H1 (cell line): Measurements from ENCODE around the gene DIDO1. TPM values are rescaled to one million over a fixed set of nuclear protein-coding genes. Genes with fewer than 3 reads are reported as not detected.

ENCODE experiments used
- CTCF ChIA-PET: fragments of 300-600 bp; sonication (Branson Sonifier 250); formaldehyde crosslinking; loops from one replicate; lab custom pipeline; 2021; ENCODE audit not compliant: partially characterized antibody; lab: Charles Lee
- POLR2A ChIA-PET: fragments of 300-600 bp; sonication (Branson Sonifier 250); formaldehyde crosslinking; loops from one replicate; lab custom pipeline; 2021; ENCODE audit warnings: inconsistent platforms; ENCODE audit not compliant: partially characterized antibody; lab: Charles Lee
- DNase-seq, 2 experiments: peaks; one replicate each; pipeline versions ENCODE4 v3.0.0 to v3.0.0-alpha.2; 2010 to 2022; ENCODE audit warnings: low spot score in 2 of 2, low read depth in 1 of 2, mixed read lengths in 1 of 2
- FAIRE-seq: peaks from 2 replicates; lab custom pipeline; 2011; peaks lifted over from hg19 to GRCh38; lab: Jason Lieb, UNC
- H2AFZ ChIP-seq: 2 replicates; pipeline ENCODE4 v1.8.1; 2012; ENCODE audit warnings: low read length, inconsistent platforms
- H2AK5ac ChIP-seq: 2 replicates; pipeline ENCODE4 v1.6.1; 2013; ENCODE audit warnings: low read depth, low read length
- H2BK120ac ChIP-seq: replicated peaks from 2 replicates; pipeline ENCODE3; 2013; ENCODE audit warnings: low read depth, low read length, inconsistent platforms
- H2BK12ac ChIP-seq: 2 replicates; pipeline ENCODE4 v1.6.1; 2013; ENCODE audit warnings: low read depth, low read length
- H2BK15ac ChIP-seq: 2 replicates; pipeline ENCODE4 v1.6.1; 2013; ENCODE audit warnings: low read length
- H2BK20ac ChIP-seq: 2 replicates; pipeline ENCODE4 v1.6.1; 2013; ENCODE audit warnings: low read length
- H2BK5ac ChIP-seq: 2 replicates; pipeline ENCODE4 v1.6.1; 2013; ENCODE audit warnings: low read depth, low read length
- H3K14ac ChIP-seq: 2 replicates; pipeline ENCODE4 v1.6.1; 2013; ENCODE audit warnings: inconsistent platforms; ENCODE audit not compliant: insufficient read length
- H3K18ac ChIP-seq: 2 replicates; pipeline ENCODE4 v1.6.1; 2013; ENCODE audit warnings: low read length; ENCODE audit errors: extremely low read depth
- H3K23ac ChIP-seq: 2 replicates; pipeline ENCODE4 v1.6.1; 2013; ENCODE audit warnings: inconsistent platforms; ENCODE audit not compliant: insufficient read length
- H3K23me2 ChIP-seq: 2 replicates; pipeline ENCODE4 v1.6.1; 2013; ENCODE audit warnings: low read depth, low read length
- H3K27ac ChIP-seq: 2 replicates; pipeline ENCODE4 v1.6.1; 2011; ENCODE audit warnings: low read depth, low read length, inconsistent platforms
- H3K27me3 ChIP-seq, 4 experiments: replicated peaks in 1 of 4; 1 replicate in 1 of 4; 2 replicates in 3 of 4; pipeline versions ENCODE4 v1.6.1 to v1.8.1; 2011 to 2013; ENCODE audit warnings: low read length in 3 of 4, mild to moderate bottlenecking in 3 of 4, inconsistent platforms in 2 of 4, mixed read lengths in 2 of 4, moderate library complexity in 1 of 4; ENCODE audit not compliant: control insufficient read depth in 3 of 4, insufficient read depth in 3 of 4; ENCODE audit errors: extremely low read depth in 1 of 4
- H3K36me3 ChIP-seq, 4 experiments: 2 replicates each; pipeline versions ENCODE4 v1.6.1 to v1.8.1; 2011 to 2013; ENCODE audit warnings: mild to moderate bottlenecking in 4 of 4, low read length in 3 of 4, moderate library complexity in 2 of 4, control low read depth in 1 of 4, inconsistent platforms in 1 of 4; ENCODE audit not compliant: insufficient read depth in 4 of 4, control insufficient read depth in 2 of 4
- H3K4ac ChIP-seq: replicated peaks from 2 replicates; pipeline ENCODE3; 2013; ENCODE audit warnings: low read length, low read depth, mixed read lengths, inconsistent platforms; ENCODE audit not compliant: insufficient read length
- H3K4me1 ChIP-seq, 4 experiments: replicated peaks in 1 of 4; 1 replicate in 1 of 4; 2 replicates in 3 of 4; pipeline versions ENCODE4 v1.6.1 to v1.8.1; 2011 to 2013; ENCODE audit warnings: low read length in 3 of 4, inconsistent platforms in 2 of 4, mixed read lengths in 1 of 4; ENCODE audit not compliant: insufficient read depth in 4 of 4, control insufficient read depth in 3 of 4
- H3K4me2 ChIP-seq, 2 experiments: 2 replicates each; pipeline versions ENCODE4 v1.6.1 to v1.8.1; 2011 to 2013; ENCODE audit warnings: low read depth in 2 of 2, low read length in 2 of 2, control low read depth in 1 of 2, inconsistent platforms in 1 of 2, mild to moderate bottlenecking in 1 of 2; ENCODE audit not compliant: insufficient read depth in 1 of 2
- H3K4me3 ChIP-seq, 4 experiments: fragments of 200-600, 300-600 bp in 1 of 4; sonication (generic), shearing (Covaris generic), sonication (Bioruptor Twin) in 1 of 4; 2 replicates each; pipeline versions ENCODE4 v1.5.1 to v1.8.1; 2011 to 2016; ENCODE audit warnings: low read length in 4 of 4, low read depth in 3 of 4, control low read depth in 2 of 4, inconsistent platforms in 2 of 4, mild to moderate bottlenecking in 2 of 4, mixed read lengths in 1 of 4, moderate library complexity in 1 of 4; ENCODE audit not compliant: insufficient read depth in 2 of 4; ENCODE audit errors: extremely low read depth in 1 of 4
- H3K56ac ChIP-seq: replicated peaks from 2 replicates; pipeline ENCODE3; 2013; ENCODE audit warnings: low read depth, mild to moderate bottlenecking, mixed read lengths, low read length, inconsistent platforms; ENCODE audit not compliant: insufficient read length
- H3K79me1 ChIP-seq: 2 replicates; pipeline ENCODE4 v1.6.1; 2013; ENCODE audit warnings: low read depth, low read length, control low read depth
- H3K79me2 ChIP-seq, 2 experiments: 2 replicates each; pipeline versions ENCODE4 v1.6.1 to v1.8.1; 2012 to 2013; ENCODE audit warnings: low read length in 2 of 2, mild to moderate bottlenecking in 2 of 2, inconsistent platforms in 1 of 2; ENCODE audit not compliant: insufficient read depth in 2 of 2, control insufficient read depth in 1 of 2
- H3K9ac ChIP-seq, 4 experiments: replicated peaks in 1 of 4; 1 replicate in 1 of 4; 2 replicates in 3 of 4; pipeline versions ENCODE4 v1.6.1 to v1.8.1; 2011 to 2013; ENCODE audit warnings: low read depth in 3 of 4, low read length in 3 of 4, control low read depth in 2 of 4, mild to moderate bottlenecking in 2 of 4, moderate library complexity in 2 of 4, inconsistent platforms in 1 of 4; ENCODE audit errors: extremely low read depth in 1 of 4
- H3K9me3 ChIP-seq, 2 experiments: 2 replicates each; pipeline versions ENCODE4 v1.6.1 to v1.8.1; 2012 to 2013; ENCODE audit warnings: mild to moderate bottlenecking in 2 of 2, moderate library complexity in 2 of 2, control low read depth in 1 of 2, inconsistent platforms in 1 of 2, low read depth in 1 of 2, low read length in 1 of 2, mixed read lengths in 1 of 2; ENCODE audit not compliant: insufficient read depth in 2 of 2
- H4K20me1 ChIP-seq, 2 experiments: replicated peaks in 1 of 2; 2 replicates each; pipeline versions ENCODE3 to v1.8.1; 2011 to 2013; ENCODE audit warnings: inconsistent platforms in 2 of 2, low read length in 2 of 2, mild to moderate bottlenecking in 1 of 2; ENCODE audit not compliant: insufficient read depth in 2 of 2, control insufficient read depth in 1 of 2
- H4K5ac ChIP-seq: 2 replicates; pipeline ENCODE4 v1.6.1; 2013; ENCODE audit warnings: low read length, low read depth, mixed read lengths, inconsistent platforms; ENCODE audit not compliant: insufficient read length
- H4K8ac ChIP-seq: 2 replicates; pipeline ENCODE4 v1.8.0; 2013; ENCODE audit warnings: mild to moderate bottlenecking, moderate library complexity, low read length, inconsistent platforms; ENCODE audit not compliant: insufficient read depth; ENCODE audit errors: extremely low read depth
- H4K91ac ChIP-seq: replicated peaks from 2 replicates; pipeline ENCODE3; 2013; ENCODE audit warnings: low read length, mixed read lengths, inconsistent platforms; ENCODE audit not compliant: insufficient read length
- HDAC2 ChIP-seq, 2 experiments: fragments of 300-600 bp in 1 of 2; sonication (generic) in 1 of 2; IDR thresholded peaks; 2 replicates each; pipeline ENCODE4 v1.6.1; 2011 to 2012; ENCODE audit warnings: low read depth in 2 of 2, low read length in 2 of 2, mild to moderate bottlenecking in 2 of 2, moderate library complexity in 2 of 2, borderline replicate concordance in 1 of 2, inconsistent platforms in 1 of 2
- WGBS, 2 experiments: shearing (Covaris generic) in 1 of 2; methylation state at CpG; one replicate each; pipeline versions ENCODE4 v1.1.6 to v1.1.7; 2013 to 2015; ENCODE audit warnings: low lambda C conversion rate in 2 of 2, mixed read lengths in 2 of 2, inconsistent platforms in 1 of 2, low coverage in 1 of 2, missing lambda C conversion rate in 1 of 2; ENCODE audit not compliant: insufficient replicate concordance in 2 of 2, insufficient coverage in 1 of 2, insufficient read length in 1 of 2; ENCODE audit errors: extremely low coverage in 1 of 2, missing lambda C conversion rate in 1 of 2; 5-methylcytosine and 5-hydroxymethylcytosine counted together
- polyA plus RNA-seq, 7 experiments: library from polyadenylated mRNA; depleted of rRNA in 3 of 7; stranded (reverse) in 5 of 7; unstranded in 2 of 7; fragments of >200 nt in 5 of 7; fragments of 200-250 nt in 2 of 7; gene quantifications; 1 replicate in 5 of 7; 2 replicates in 1 of 7; 4 replicates in 1 of 7; pipeline versions ENCODE4 v1.2.1 to v1.2.3, GENCODE V29; 2011 to 2013; ENCODE audit warnings: missing spikeins in 2 of 7, mixed read lengths in 2 of 7
- total RNA-seq: library from RNA; stranded (reverse); fragmentation: NEBNext Ultra II Directional; extraction: Animal tissue kit (Norgen Biotek cat#: 25700); gene quantifications from 2 replicates; pipeline ENCODE4 v1.2.1, GENCODE V29; 2021

DIDO1 gene
- total and polyA plus RNA-seq, 2 of the 8 experiments (the other 6 are each of a cell fraction or from before 2014, with no cell fraction given): 53.6 to 82.8 TPM

- Histone ChIP-seq H2BK5ac (no peak overlapping the region), H3K4me1 (peaks cover 0 to 7% (median 4%) of the 10 kb centered on the region in 4 experiments; a peak in 5 of 7 replicates), H2AK5ac (no peak overlapping the region), H3K23me2 (no peaks in the 10 kb centered on the region), H4K20me1 (peaks cover 4 to 6% of the 10 kb centered on the region in 2 experiments), H3K4me2 (no peak overlapping the region), H4K8ac (no peak overlapping the region), H4K91ac (no peak overlapping the region), H3K79me1 (no peaks in the 10 kb centered on the region), H3K9me3 (no peaks in the 10 kb centered on the region), H3K14ac (no peak overlapping the region), H3K18ac (no peak overlapping the region), H3K56ac (no peak overlapping the region), H3K36me3 (peaks cover 49 to 65% (median 60%) of the 10 kb centered on the region in 4 experiments), H4K5ac (no peak overlapping the region), H2BK15ac (no peak overlapping the region), H2BK20ac (no peak overlapping the region), H2BK120ac (no peak overlapping the region), H3K9ac (no peak overlapping the region), H3K79me2 (no peaks in the 10 kb centered on the region), H3K27ac (no peak overlapping the region), H2AFZ (no peak overlapping the region), H3K4ac (no peak overlapping the region), H2BK12ac (no peak overlapping the region), H3K23ac (no peak overlapping the region), H3K4me3 (no peak overlapping the region), H3K27me3 (no peaks in the 10 kb centered on the region)
- FAIRE-seq: no peak
- no peak for DNase-seq
- POLR2A ChIA-PET: interaction anchor here (1.3 to 1.9 kb wide), 5 partner anchors 9 to 43 kb away, joined by 4 to 5 read pairs (median 5); partner anchors contain the start of gene GID8
- no peak for TF ChIP-seq HDAC2 (IDR thresholded peaks at IDR 0.05; ENCODE audit: borderline replicate concordance in 1 of 2, low read depth in 2 of 2, low read length in 2 of 2)
- CTCF ChIA-PET: interaction anchor here (1.0 to 2.8 kb wide), 15 partner anchors 8 to 72 kb away, joined by 3 to 14 read pairs (median 4); no protein-coding TSS in a partner anchor
- 93% methylated on average over 14 of the region's 14 CpGs; no CpG with 5 or more reads in 1 of the 2 experiments for WGBS, 2 experiments
These were observed 32.0 kb downstream of the DIDO1 start for GRCh38 chr20:62894261-62894660.
